Ovary (tissue), 3 donors: ENCODE data around the gene LVRN.

ENCODE experiments used
- POLR2A ChIP-seq: fragments of 450-650 bp; IDR thresholded peaks from one replicate; pipeline ENCODE4 v1.6.1; 2017; ENCODE audit warnings: antibody characterized with exemption, mild to moderate bottlenecking, moderate library complexity
- TF ChIP-seq, protein P1 (sequence below), 3 donors: fragments of 450-650 bp in 2 of 3; fragments of 200-600 bp in 1 of 3; IDR thresholded peaks; one replicate each; pipeline versions ENCODE4 v1.5.1 to v1.8.0; 2016 to 2022; ENCODE audit warnings: antibody characterized with exemption in 3 of 3, mild to moderate bottlenecking in 1 of 3
- donor health status: DM: no; HTN: no; CAD: no.

DNA sequence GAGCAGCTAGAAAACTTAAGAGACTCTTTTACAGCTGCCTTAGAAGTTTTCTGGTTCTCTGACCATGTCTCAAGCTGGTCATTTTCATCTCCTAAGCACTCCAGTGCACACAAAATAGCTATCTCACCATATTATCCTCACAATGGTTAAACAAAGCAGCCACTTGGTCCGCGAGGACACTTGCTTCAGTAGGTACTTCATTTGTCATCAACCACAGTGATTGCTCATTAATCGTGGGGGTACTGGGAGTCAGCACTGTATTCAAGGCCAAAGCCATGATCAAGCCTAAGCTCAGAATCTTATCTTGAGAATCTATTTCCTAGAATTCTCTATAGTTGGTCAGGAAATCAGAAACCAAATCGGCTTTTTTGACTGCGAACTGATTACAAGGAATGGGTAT is 72.8 kb downstream of the LVRN start:
- TF ChIP-seq, protein P1, sequence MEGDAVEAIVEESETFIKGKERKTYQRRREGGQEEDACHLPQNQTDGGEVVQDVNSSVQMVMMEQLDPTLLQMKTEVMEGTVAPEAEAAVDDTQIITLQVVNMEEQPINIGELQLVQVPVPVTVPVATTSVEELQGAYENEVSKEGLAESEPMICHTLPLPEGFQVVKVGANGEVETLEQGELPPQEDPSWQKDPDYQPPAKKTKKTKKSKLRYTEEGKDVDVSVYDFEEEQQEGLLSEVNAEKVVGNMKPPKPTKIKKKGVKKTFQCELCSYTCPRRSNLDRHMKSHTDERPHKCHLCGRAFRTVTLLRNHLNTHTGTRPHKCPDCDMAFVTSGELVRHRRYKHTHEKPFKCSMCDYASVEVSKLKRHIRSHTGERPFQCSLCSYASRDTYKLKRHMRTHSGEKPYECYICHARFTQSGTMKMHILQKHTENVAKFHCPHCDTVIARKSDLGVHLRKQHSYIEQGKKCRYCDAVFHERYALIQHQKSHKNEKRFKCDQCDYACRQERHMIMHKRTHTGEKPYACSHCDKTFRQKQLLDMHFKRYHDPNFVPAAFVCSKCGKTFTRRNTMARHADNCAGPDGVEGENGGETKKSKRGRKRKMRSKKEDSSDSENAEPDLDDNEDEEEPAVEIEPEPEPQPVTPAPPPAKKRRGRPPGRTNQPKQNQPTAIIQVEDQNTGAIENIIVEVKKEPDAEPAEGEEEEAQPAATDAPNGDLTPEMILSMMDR (IDR thresholded peaks at IDR 0.05) = no peak
- no peak for TF ChIP-seq POLR2A
